Tibial nerve (tissue), 3 donors: Measurements from ENCODE around the gene NFATC3.

Experiments used
- CTCF ChIP-seq, 5 experiments: fragments of 200-600 bp in 3 of 5; fragments of 450-650 bp in 2 of 5; sonication (generic) in 3 of 5; IDR thresholded peaks; one replicate each; pipeline ENCODE4 v1.5.1; 2016 to 2019; ENCODE audit warnings: antibody characterized with exemption in 5 of 5, mild to moderate bottlenecking in 3 of 5, moderate library complexity in 2 of 5
- POLR2A ChIP-seq, 2 donors: fragments of 450-650 bp; IDR thresholded peaks; one replicate each; pipeline ENCODE4 v1.6.1; 2017; ENCODE audit warnings: antibody characterized with exemption in 2 of 2, mild to moderate bottlenecking in 2 of 2, moderate library complexity in 2 of 2

GRCh38 chr16:68251832-68252231 lies 166.7 kb downstream of the NFATC3 start:
- TF ChIP-seq POLR2A (IDR thresholded peaks at IDR 0.05) (no peak), CTCF (IDR thresholded peaks at IDR 0.05) (no peak)
